Keratinocyte (primary cell): ENCODE data around the gene TPRN. TPM values are rescaled to one million over a fixed set of nuclear protein-coding genes. Genes with fewer than 3 reads are reported as not detected.

Experiments
- DNase-seq: peaks from one replicate; pipeline ENCODE4 v3.0.0-alpha.2; 2011; ENCODE audit warnings: low read depth, missing footprints, low spot score
- FAIRE-seq: peaks from 2 replicates; lab custom pipeline; 2011; peaks lifted over from hg19 to GRCh38; lab: Jason Lieb, UNC
- H2AFZ ChIP-seq: 2 replicates; pipeline ENCODE4 v1.6.0; 2012; ENCODE audit warnings: low read length, control low read depth, inconsistent platforms; ENCODE audit not compliant: control insufficient read depth
- H3K27ac ChIP-seq: 2 replicates; pipeline ENCODE4 v1.5.1; 2011; ENCODE audit warnings: low read length; ENCODE audit not compliant: control insufficient read depth, insufficient read depth
- H3K27me3 ChIP-seq: 3 replicates; pipeline ENCODE4 v1.6.0; 2011; ENCODE audit warnings: low read length; ENCODE audit not compliant: control insufficient read depth, insufficient read depth; ENCODE audit errors: extremely low read depth
- H3K36me3 ChIP-seq, 2 experiments: 2 replicates in 1 of 2; 3 replicates in 1 of 2; pipeline ENCODE4 v1.5.1; 2011; ENCODE audit warnings: low read length in 2 of 2, mild to moderate bottlenecking in 1 of 2; ENCODE audit not compliant: control insufficient read depth in 2 of 2, insufficient read depth in 2 of 2; ENCODE audit errors: extremely low read depth in 1 of 2
- H3K4me1 ChIP-seq: 3 replicates; pipeline ENCODE4 v1.5.1; 2011; ENCODE audit warnings: low read length; ENCODE audit not compliant: control insufficient read depth, insufficient read depth; ENCODE audit errors: extremely low read depth
- H3K4me2 ChIP-seq: 3 replicates; pipeline ENCODE4 v1.6.0; 2011; ENCODE audit warnings: low read depth, low read length; ENCODE audit not compliant: control insufficient read depth, insufficient read depth; ENCODE audit errors: extremely low read depth
- H3K4me3 ChIP-seq, 3 experiments: fragments of 200-600 bp in 1 of 3; sonication (generic) in 1 of 3; 2 replicates in 2 of 3; 3 replicates in 1 of 3; pipeline ENCODE4 v1.5.1; 2011 to 2016; ENCODE audit warnings: low read length in 3 of 3, mild to moderate bottlenecking in 3 of 3, control low read depth in 2 of 3, inconsistent platforms in 1 of 3, low read depth in 1 of 3, mixed read lengths in 1 of 3, mixed run types in 1 of 3, moderate library complexity in 1 of 3; ENCODE audit not compliant: control insufficient read depth in 2 of 3, insufficient read depth in 2 of 3; ENCODE audit errors: extremely low read depth in 1 of 3
- H3K79me2 ChIP-seq: 2 replicates; pipeline ENCODE4 v1.6.0; 2012; ENCODE audit warnings: low read length; ENCODE audit not compliant: control insufficient read depth, insufficient read depth
- H3K9ac ChIP-seq: 3 replicates; pipeline ENCODE4 v1.6.0; 2011; ENCODE audit warnings: low read length; ENCODE audit not compliant: control insufficient read depth, insufficient read depth; ENCODE audit errors: extremely low read depth
- H3K9me1 ChIP-seq: 3 replicates; pipeline ENCODE4 v1.6.0; 2011; ENCODE audit warnings: low read length; ENCODE audit not compliant: control insufficient read depth, insufficient read depth; ENCODE audit errors: extremely low read depth
- H3K9me3 ChIP-seq: 2 replicates; pipeline ENCODE4 v1.5.1; 2012; ENCODE audit warnings: low read depth, low read length; ENCODE audit not compliant: control insufficient read depth
- H4K20me1 ChIP-seq: 3 replicates; pipeline ENCODE4 v1.6.0; 2011; ENCODE audit warnings: low read length; ENCODE audit not compliant: control insufficient read depth, insufficient read depth; ENCODE audit errors: extremely low read depth
- EZH2 ChIP-seq: IDR thresholded peaks from one replicate; pipeline ENCODE4 v1.6.1; 2012; ENCODE audit warnings: inconsistent platforms, mild to moderate bottlenecking, low read length, moderate library complexity
- dilution Hi-C: fragments of 300-500 bp; cut with MboI; formaldehyde crosslinking; loops from one replicate; pipeline ENCODE4 v1.7.0; 2020; ENCODE audit warnings: low sequenced_read_pairs; ENCODE audit not compliant: extremely low pct_ligation_motif_present
- polyA plus RNA-seq, 5 experiments: library from polyadenylated mRNA; depleted of rRNA in 3 of 5; stranded (reverse) in 3 of 5; stranded (forward) in 1 of 5; unstranded in 1 of 5; fragments of >200 nt; gene quantifications; 1 replicate in 1 of 5; 2 replicates in 3 of 5; 3 replicates in 1 of 5; pipeline versions ENCODE4 v1.2.1 to v1.2.3, GENCODE V29; 2011 to 2012; ENCODE audit warnings: missing spikeins in 2 of 5, low read depth in 1 of 5, low replicate concordance in 1 of 5
- TF ChIP-seq, protein P1 (sequence below), 3 experiments: IDR thresholded peaks in 1 of 3; conservative IDR thresholded peaks in 1 of 3; optimal IDR thresholded peaks in 1 of 3; 2 replicates in 2 of 3; 3 replicates in 1 of 3; pipeline versions ENCODE3 to v1.5.1; 2011; ENCODE audit warnings: low read length in 3 of 3, mild to moderate bottlenecking in 3 of 3, moderate library complexity in 2 of 3, control low read depth in 1 of 3, inconsistent platforms in 1 of 3; ENCODE audit not compliant: insufficient read depth in 2 of 3; ENCODE audit errors: extremely low read depth in 1 of 3

Gene TPRN
- polyA plus RNA-seq, 1 donor (not counting 4 experiments of a cell fraction or from before 2014, with no cell fraction given), result 1.1 TPM

DNA sequence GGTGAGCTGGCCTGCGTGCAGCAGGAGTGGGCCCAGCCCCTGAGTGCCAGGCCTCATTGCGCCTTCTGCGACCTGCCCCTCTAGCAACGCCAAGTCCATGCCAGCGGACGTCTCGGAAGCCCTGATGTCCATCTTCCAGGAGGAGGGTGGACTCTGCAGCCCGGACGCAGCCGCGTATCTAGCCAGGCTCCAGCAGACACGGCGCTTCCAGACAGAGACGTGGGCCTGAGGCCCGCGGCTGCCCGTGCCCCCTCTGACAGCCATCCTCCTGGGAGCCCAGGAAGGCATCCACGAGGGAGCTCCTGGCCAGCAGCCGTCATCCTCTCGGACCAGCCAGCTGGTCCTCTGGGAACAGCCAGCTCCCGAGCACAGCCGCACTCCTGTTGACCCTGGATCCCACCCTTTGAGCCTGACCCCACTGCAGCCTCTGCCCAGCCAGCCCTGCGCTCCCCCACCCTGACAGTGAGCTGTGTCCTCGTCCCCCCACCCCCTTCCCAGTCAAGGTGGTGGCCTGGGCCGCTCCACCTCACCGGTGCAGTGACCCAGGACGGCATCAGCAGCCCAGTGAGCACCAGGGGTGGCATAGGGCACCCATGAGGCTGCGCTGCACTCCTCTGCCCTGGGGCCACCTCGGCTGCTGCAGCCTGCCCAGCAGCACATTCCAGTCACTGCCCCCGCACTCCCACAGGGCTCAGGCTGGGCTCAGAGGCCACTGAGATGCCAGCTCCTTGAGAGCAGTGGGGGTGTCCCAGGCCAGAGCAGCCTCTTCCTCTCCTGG is 15.8 kb upstream of the TPRN start:
- Histone ChIP-seq H3K36me3 (peaks cover 3 to 19% of the 10 kb centered on the region in 2 experiments), H3K79me2 (no peaks in the 10 kb centered on the region), H3K27ac (no peak overlapping the region), H2AFZ (no peak overlapping the region), H3K4me1 (peaks cover 20% of the 10 kb centered on the region), H3K4me2 (no peak overlapping the region), H3K9me3 (no peaks in the 10 kb centered on the region), H4K20me1 (no peaks in the 10 kb centered on the region), H3K4me3 (no peak overlapping the region), H3K9me1 (no peaks in the 10 kb centered on the region), H3K9ac (no peak overlapping the region), H3K27me3 (no peaks in the 10 kb centered on the region)
- no peak for FAIRE-seq
- TF ChIP-seq, protein P1, sequence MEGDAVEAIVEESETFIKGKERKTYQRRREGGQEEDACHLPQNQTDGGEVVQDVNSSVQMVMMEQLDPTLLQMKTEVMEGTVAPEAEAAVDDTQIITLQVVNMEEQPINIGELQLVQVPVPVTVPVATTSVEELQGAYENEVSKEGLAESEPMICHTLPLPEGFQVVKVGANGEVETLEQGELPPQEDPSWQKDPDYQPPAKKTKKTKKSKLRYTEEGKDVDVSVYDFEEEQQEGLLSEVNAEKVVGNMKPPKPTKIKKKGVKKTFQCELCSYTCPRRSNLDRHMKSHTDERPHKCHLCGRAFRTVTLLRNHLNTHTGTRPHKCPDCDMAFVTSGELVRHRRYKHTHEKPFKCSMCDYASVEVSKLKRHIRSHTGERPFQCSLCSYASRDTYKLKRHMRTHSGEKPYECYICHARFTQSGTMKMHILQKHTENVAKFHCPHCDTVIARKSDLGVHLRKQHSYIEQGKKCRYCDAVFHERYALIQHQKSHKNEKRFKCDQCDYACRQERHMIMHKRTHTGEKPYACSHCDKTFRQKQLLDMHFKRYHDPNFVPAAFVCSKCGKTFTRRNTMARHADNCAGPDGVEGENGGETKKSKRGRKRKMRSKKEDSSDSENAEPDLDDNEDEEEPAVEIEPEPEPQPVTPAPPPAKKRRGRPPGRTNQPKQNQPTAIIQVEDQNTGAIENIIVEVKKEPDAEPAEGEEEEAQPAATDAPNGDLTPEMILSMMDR (optimal IDR thresholded peaks at IDR 0.05 in 1 of 3, IDR thresholded peaks at IDR 0.05 in 1 of 3, conservative IDR thresholded peaks at IDR 0.05 in 1 of 3; ENCODE audit: extremely low read depth in 1 of 3, insufficient read depth in 2 of 3, low read length in 3 of 3), result no peak
- no peak for TF ChIP-seq EZH2
- dilution Hi-C loops, result no loop called here
- DNase-seq, result no peak

DNA sequence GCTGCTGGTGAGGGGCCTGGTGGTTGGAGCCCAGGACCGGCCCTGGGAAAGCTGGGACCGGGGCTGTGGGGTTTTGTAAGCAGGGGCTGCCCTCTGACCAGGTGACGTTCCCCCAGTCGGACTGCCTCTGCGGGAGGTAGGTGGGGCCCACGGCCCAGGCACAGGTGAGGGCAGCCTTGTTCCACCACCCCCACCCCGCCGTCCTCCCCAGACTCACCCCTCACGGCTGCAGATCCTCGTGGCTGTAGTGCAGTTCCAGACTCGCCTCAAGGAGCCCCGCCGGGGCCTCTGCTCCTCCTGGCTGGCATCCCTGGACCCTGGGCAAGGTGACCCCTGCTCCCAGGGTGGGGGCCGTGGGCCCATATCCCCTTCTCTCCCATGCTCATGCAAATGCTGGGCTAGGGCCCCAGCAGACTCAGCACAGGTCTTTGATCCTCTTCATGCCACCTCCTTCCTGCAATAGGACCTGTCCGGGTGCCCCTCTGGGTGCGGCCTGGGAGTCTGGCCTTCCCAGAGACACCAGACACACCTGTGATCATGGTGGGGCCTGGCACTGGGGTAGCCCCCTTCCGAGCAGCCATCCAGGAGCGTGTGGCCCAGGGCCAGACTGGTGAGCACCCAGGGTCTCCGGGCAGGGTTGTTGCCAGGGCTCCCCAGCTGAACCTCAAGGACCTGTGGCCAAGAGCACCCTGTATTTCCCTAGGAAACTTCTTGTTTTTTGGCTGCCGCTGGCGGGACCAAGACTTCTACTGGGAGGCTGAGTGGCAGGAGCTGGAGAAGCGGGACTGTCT is 14.8 kb upstream of the TPRN start:
- no peak overlapping the region for H2AFZ ChIP-seq
- H3K27me3 ChIP-seq, result no peaks in the 10 kb centered on the region
- H3K4me3 ChIP-seq, result no peak overlapping the region
- no peak overlapping the region for H3K4me2 ChIP-seq
- peaks cover 20% of the 10 kb centered on the region for H3K4me1 ChIP-seq
- TF ChIP-seq, protein P1 (optimal IDR thresholded peaks at IDR 0.05 in 1 of 3, IDR thresholded peaks at IDR 0.05 in 1 of 3, conservative IDR thresholded peaks at IDR 0.05 in 1 of 3; ENCODE audit: extremely low read depth in 1 of 3, insufficient read depth in 2 of 3, low read length in 3 of 3), result no peak
- TF ChIP-seq EZH2, result no peak
- H4K20me1 ChIP-seq, result no peaks in the 10 kb centered on the region
- DNase-seq (no peak), FAIRE-seq (no peak)
- H3K27ac ChIP-seq, result no peak overlapping the region
- peaks cover 3 to 20% of the 10 kb centered on the region in 2 experiments for H3K36me3 ChIP-seq
- dilution Hi-C loops, result no loop called here
- no peaks in the 10 kb centered on the region for H3K79me2 ChIP-seq
- H3K9ac ChIP-seq, result no peak overlapping the region
- no peaks in the 10 kb centered on the region for H3K9me1 ChIP-seq
- no peaks in the 10 kb centered on the region for H3K9me3 ChIP-seq
